SHP77 (cell line): ENCODE measurements around the gene FHAD1.

ENCODE experiments used
- DNase-seq, 2 experiments: peaks; one replicate each; lab custom pipeline; 2025; lab: John Stamatoyannopoulos, UW

Gene FHAD1

DNA sequence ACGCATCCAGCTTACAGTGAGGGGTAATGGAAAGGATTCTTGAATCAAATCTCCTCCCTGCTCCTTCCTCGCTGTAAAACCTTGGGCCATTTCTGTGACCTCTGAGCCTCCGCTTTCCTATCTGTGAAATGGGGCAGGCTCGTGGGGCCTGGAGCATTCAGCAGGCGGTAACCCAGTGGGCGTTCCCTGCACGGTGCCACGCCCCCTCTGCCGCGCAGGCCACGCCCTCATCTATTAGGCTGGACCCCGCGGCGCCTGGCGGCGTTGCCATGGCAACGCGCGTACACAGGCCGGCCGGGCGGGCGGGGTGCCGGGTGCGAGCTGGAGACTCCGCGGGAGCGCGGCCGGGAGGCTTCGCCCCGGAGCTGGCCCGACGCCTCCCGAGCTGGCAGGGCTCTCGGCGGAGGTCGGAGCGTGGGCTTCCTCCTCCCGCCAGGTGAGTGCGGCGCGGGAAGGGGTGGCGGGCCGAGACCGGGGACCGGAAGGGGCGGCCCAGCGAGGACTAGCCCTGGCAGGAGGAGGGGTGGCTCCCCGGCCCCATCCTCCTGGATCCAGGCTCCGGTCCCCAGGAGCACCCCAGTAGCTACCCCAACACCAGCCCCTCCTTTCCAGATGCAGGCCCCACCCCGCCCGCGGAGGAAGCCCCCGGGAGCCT is at the start of gene FHAD1:
Gene FHAD1, plus strand, starts transcription at position 264 of the 655 bp plus-strand sequence. CDS start 4,562 bp downstream, outside the sequence.
- DNase-seq: peak; percentile 51 to 80

- DNase-seq: no peak
These were observed 49.2 kb upstream of the FHAD1 start for GRCh38 chr1:15197591-15198447.

GRCh38 chr1:15198684-15199083 is 48.3 kb upstream of the FHAD1 start:
- no peak for DNase-seq

GRCh38 chr1:15201221-15201620 is 45.8 kb upstream of the FHAD1 start:
- no peak for DNase-seq

GRCh38 chr1:15201849-15202551 is 45.0 kb upstream of the FHAD1 start:
- DNase-seq: no peak

DNA sequence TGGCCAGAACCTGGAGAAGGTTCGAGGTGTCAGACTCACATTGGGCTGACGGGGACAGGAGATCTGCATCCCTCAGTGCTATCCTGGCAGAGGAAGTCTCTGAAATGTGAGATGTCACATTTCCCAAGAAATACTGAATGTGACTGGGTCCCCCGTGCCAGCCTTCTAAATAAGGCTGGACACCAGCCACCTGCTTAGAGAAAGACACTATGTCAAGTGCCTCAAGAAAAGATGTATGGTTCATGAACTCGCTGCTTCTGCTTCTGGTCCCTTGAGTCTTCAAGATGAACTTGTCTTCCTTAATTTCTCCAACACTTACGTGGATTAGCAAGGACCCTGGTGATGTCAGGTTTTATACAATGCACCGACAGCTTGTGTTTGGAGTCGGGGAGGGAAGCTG is 42.1 kb upstream of the FHAD1 start:
- no peak for DNase-seq

DNA sequence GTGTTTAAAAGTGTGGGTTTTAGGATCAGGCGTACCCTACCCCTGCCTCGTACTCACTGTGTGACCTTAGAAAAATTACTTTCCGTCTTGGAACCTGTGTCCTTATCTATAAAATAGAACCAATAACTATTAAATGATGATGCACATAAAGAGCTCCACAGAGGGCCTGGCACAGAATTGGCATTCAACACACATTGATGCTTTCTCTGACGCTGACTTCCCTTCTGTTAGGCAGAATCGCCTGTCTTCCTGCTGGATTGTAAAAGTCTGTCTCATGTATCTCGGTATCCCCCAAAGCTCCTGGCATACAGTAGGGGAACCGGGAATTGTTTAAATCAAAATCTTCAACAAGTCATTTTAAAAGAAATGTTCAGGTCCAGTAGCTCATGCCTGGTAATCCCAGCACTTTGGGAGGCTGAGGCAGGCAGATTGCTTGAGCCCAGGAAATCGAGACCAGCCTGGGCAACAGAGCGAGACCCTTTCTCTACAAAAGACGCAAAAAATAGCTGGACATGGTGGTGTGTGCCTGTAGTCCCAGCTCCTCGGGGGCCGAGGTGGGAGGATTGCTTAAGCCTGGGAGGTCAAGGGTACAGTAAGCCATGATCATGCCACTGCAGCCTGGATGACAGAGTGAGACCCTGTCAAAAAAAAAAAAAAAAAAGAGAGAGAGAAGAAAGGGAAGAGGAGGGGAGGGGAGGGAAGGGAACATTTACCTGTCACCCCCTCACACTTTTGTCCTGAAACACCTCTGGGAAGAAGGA is 41.3 kb upstream of the FHAD1 start:
- no peak for DNase-seq

- DNase-seq: no peak
These were observed 40.5 kb upstream of the FHAD1 start for GRCh38 chr1:15206418-15207030.

- DNase-seq: no peak
These were observed 39.8 kb upstream of the FHAD1 start for GRCh38 chr1:15207031-15207828.

DNA sequence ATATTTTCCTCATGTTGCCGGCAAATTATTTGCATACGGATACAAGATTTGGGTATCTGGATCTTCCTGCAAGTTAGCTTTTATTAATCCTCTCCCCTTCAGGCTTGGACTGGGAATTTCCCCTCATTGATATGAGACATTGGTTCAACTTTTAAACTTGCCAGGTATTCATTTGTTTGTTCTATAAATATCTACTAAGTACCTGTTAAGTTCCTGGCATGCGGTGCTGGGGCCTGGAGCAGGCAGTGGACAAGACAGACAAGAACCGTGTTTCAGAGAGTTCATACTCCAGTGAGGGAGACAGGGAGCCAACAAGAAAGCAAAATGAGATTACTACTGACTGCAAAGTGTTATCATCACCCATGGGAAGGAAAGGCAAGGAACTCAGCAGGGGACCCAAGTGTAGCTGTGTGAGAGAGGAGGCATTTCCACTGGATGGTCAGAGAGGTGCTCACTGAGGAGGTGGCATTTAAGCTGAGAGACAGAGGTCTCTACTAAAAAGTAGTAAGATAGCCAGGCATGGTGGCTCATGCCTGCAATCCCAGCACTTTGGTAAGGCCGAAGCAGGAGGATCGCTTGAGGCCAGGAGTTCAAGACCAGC is 39.1 kb upstream of the FHAD1 start:
- no peak for DNase-seq

DNA sequence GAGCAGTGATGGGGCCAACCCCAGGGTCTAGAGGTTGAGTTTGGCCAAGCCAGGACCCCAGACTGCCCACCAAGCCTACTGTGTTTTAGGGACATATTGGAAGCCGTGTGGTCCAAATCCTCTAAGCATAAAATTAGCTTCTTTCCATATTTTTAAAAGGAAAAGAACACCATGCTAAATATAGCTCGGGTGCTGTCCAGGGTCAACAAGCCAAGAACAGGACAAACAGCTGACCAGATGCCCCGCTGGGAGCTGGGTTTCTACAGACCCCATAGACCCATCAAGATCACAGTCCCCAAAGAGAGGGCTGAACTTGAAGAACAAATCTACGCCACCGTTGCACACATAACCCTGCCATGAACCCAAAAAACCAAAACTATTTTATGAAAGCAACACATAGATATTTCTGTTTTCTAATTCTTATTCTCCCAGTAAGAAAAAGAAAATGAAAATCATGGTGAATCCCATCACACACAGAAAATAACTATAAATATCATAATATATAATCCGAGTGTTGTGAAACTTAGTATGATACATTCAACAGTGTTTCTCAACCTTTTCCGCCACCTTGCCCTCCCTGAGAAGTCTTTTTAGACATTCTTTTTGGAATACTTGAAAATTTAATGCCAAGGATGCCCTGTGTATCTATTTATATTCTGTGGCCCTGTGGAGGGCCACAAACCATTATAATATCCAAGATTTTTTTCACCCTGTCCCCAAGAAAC is 36.2 kb upstream of the FHAD1 start:
- DNase-seq: no peak

- DNase-seq: no peak
These were observed 35.6 kb upstream of the FHAD1 start for GRCh38 chr1:15211424-15211823.

DNA sequence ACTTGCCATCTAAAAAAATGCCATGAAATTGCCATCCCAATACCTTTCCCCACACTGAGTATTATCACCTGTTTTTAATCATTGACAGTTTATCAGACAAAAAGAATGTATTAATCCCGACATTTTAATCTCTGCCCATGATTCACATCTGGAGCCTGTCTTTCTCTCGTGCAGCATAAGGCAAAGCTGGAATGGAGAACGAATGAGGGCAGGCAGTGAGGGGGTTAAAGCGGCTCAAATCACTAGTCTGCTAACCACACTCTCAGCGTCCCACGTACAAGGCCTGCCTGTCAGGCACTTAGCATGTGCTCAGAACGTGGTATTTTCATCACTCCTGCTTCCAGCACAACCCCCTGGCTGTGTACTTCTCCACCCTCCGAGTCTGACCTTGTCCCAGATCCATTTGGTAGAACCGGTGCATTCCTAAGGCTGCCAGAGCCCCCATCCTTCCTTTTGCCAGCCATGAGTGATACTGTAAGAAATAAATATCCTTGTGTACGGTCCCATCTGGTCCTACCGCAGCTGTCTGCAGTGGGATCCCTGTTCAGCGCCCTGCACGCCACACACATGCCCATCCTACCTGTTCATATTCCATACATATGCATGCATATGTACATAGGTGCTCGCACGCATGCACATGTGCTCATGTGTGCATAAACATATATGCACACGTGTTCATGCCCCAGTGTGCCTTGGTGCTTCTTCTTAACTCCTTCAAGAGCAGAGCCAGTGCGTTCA is 34.6 kb upstream of the FHAD1 start:
- DNase-seq: no peak

GRCh38 chr1:15212954-15213291 is 34.1 kb upstream of the FHAD1 start:
- no peak for DNase-seq

DNA sequence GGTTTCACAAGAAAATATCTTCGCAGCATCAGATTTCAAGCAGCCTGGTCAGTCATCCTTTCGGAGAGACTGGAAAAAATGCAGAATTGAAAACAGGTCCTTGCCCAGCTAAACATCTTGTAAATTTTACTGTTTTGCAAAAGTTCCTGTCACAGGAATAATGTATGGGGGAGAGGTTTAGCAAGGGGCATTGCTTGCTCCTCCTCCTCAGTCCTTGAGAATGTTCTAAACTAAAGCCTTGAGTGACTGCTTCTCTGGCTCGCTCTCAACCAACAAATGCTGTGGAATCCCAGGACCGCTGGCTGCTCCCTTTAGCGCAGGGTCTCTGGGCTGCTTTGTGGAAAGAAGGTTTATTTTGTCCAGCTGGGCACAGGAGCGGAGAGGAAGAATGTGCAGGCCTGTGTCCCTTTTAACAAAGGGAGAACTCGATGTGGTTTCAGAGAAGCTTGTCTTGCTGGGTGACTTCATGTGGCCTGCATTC is 33.6 kb upstream of the FHAD1 start:
- no peak for DNase-seq

DNA sequence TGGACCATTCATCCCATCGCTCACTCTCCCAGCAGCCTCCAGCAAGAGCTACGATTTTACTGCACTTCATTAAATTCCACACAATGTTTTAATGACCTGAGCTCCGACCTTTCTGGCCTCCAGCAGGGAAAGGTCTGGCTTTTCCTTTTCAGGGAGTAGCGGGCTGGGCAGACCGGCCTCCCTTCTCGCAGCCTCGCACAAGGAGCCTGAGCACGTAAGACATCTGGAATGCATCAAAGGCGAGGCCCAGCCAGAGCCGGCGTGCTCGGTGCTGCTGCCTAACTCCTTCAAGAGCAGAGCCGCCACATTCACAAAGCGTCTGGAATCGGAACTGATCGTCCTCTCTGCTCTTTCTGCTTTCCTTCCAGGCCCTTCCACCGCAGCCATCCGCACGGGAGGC is 32.5 kb upstream of the FHAD1 start:
- DNase-seq: no peak

DNA sequence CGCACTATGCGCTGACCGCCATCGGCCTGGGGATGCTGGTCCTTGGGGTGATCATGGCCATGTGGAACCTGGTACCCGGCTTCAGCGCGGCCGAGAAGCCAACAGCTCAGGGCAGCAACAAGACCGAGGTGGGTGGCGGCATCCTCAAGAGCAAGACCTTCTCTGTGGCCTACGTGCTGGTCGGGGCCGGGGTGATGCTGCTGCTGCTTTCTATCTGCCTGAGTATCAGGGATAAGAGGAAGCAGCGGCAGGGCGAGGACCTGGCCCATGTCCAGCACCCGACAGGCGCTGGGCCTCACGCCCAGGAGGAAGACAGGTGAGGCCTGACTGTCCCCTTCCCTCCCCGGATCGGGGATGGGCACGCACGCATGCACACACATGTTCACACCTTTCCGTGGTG is 31.9 kb upstream of the FHAD1 start:
- DNase-seq: no peak

GRCh38 chr1:15217654-15218053 is 29.4 kb upstream of the FHAD1 start:
- no peak for DNase-seq
